ENCODE data around the gene NSG1. TPM values are rescaled to one million over a fixed set of nuclear protein-coding genes. Genes with fewer than 3 reads are reported as not detected.

Gene NSG1
- total RNA-seq, 3 donors from 2014 or later (not counting 1 experiment from before 2014, with no cell fraction given), result 1.2 to 5.8 TPM; not detected in 1

GRCh38 chr4:4390515-4391240 is 3.8 kb downstream of the NSG1 start:
- no peak for ATAC-seq
- Histone ChIP-seq H3K27ac (ENCODE audit: low read length) (no peak overlapping the region), H3K4me1 (ENCODE audit: control insufficient read depth, insufficient read depth, low read length) (peaks cover 22% of the 10 kb centered on the region), H3K27me3 (ENCODE audit: control insufficient read depth, insufficient read depth, low read length) (peaks cover 8% of the 10 kb centered on the region), H3K36me3 (ENCODE audit: control insufficient read depth, insufficient read depth, low read length) (no peaks in the 10 kb centered on the region), H3K9me3 (ENCODE audit: control insufficient read depth, insufficient read depth, low read length) (no peaks in the 10 kb centered on the region), H3K4me3 (ENCODE audit: low read length) (no peak overlapping the region)
- intact Hi-C loops (cut with micrococcal nuclease), result no loop called here
- Mint-ChIP-seq H3K27me3 (ENCODE audit: low read depth in 2 of 2) (peaks cover 28 to 35% of the 10 kb centered on the region in 2 donors), H3K27ac (no peak overlapping the region), H3K4me3 (no peak overlapping the region), H3K4me1 (peaks cover 6 to 13% of the 10 kb centered on the region in 2 donors), H3K36me3 (no peaks in the 10 kb centered on the region), H3K9me3 (no peaks in the 10 kb centered on the region)
- TF ChIP-seq CTCF (IDR thresholded peaks at IDR 0.05), result no peak
- WGBS (ENCODE audit: insufficient coverage), result 78% methylated on average over 11 of the region's 11 CpGs
- DNase-seq, result no peak

GRCh38 chr4:4391866-4392265 is 5.0 kb downstream of the NSG1 start:
- intact Hi-C loops (cut with micrococcal nuclease), result no loop called here
- H3K4me1 Mint-ChIP-seq, result peaks cover 6 to 11% of the 10 kb centered on the region in 2 donors
- TF ChIP-seq CTCF (IDR thresholded peaks at IDR 0.05), result no peak
- H3K9me3 Mint-ChIP-seq, result no peaks in the 10 kb centered on the region
- ATAC-seq, result no peak
- no peak overlapping the region for H3K27ac ChIP-seq (ENCODE audit: low read length)
- H3K27me3 Mint-ChIP-seq (ENCODE audit: low read depth in 2 of 2), result peaks cover 28 to 38% of the 10 kb centered on the region in 2 donors
- H3K36me3 ChIP-seq (ENCODE audit: control insufficient read depth, insufficient read depth, low read length), result no peaks in the 10 kb centered on the region
- DNase-seq, result no peak
- H3K4me3 Mint-ChIP-seq, result no peak overlapping the region
- H3K4me3 ChIP-seq (ENCODE audit: low read length), result no peak overlapping the region
- H3K4me1 ChIP-seq (ENCODE audit: control insufficient read depth, insufficient read depth, low read length), result peaks cover 23% of the 10 kb centered on the region
- WGBS (ENCODE audit: insufficient coverage), result 73% methylated on average over 4 of the region's 4 CpGs
- H3K9me3 ChIP-seq (ENCODE audit: control insufficient read depth, insufficient read depth, low read length), result no peaks in the 10 kb centered on the region
- H3K27ac Mint-ChIP-seq, result no peak overlapping the region
- H3K27me3 ChIP-seq (ENCODE audit: control insufficient read depth, insufficient read depth, low read length), result peaks cover 7% of the 10 kb centered on the region
- H3K36me3 Mint-ChIP-seq, result no peaks in the 10 kb centered on the region

DNA sequence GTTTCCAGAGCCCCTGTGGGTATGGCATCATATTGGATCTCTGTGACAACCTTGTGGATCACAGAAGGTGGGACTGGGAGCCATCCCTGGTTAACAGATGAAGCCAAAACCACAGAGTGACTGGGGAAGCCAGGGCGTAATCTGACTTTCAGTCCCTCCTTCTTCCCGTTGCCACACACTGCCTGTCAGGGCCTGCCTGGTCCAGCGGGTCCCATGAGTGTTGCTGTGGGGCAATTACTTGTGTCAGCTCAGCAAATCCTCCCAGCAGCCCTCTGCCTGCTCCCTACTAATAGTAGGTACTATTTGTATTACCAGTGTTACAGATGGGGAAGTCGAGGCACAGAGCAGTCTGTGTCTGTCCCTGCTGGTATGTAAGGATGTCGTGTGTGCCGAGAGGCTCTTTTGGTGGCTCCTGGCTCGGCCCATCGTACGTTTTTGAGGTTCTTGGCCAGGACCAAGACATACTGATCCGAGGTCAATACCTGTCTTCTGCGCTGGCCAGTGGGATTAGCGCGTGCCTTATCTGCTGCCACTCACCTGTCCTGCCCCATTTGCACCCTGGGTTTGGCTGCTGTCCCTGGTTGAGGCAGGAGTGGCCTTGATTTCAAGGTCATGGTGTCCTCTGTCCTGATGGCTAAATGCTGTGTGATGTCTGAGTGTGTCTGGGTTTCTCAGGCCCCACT is 5.7 kb downstream of the NSG1 start:
- no peaks in the 10 kb centered on the region for H3K36me3 Mint-ChIP-seq
- no peak overlapping the region for H3K27ac Mint-ChIP-seq
- H3K27me3 Mint-ChIP-seq (ENCODE audit: low read depth in 2 of 2), result peaks cover 32 to 38% of the 10 kb centered on the region in 2 donors
- H3K9me3 Mint-ChIP-seq, result no peaks in the 10 kb centered on the region
- ATAC-seq, result no peak
- no peak overlapping the region for H3K4me3 ChIP-seq (ENCODE audit: low read length)
- no peak overlapping the region for H3K4me3 Mint-ChIP-seq
- intact Hi-C loops (cut with micrococcal nuclease), result no loop called here
- no peak for TF ChIP-seq CTCF (IDR thresholded peaks at IDR 0.05)
- DNase-seq, result no peak
- H3K9me3 ChIP-seq (ENCODE audit: control insufficient read depth, insufficient read depth, low read length), result no peaks in the 10 kb centered on the region
- no peak overlapping the region for H3K27ac ChIP-seq (ENCODE audit: low read length)
- H3K4me1 Mint-ChIP-seq, result peaks cover 6 to 11% of the 10 kb centered on the region in 2 donors
- H3K4me1 ChIP-seq (ENCODE audit: control insufficient read depth, insufficient read depth, low read length), result peaks cover 18% of the 10 kb centered on the region
- WGBS (ENCODE audit: insufficient coverage), result 87% methylated on average over 13 of the region's 13 CpGs
- peaks cover 9% of the 10 kb centered on the region for H3K27me3 ChIP-seq (ENCODE audit: control insufficient read depth, insufficient read depth, low read length)
- no peaks in the 10 kb centered on the region for H3K36me3 ChIP-seq (ENCODE audit: control insufficient read depth, insufficient read depth, low read length)
